Stimulated activated CD8-positive, alpha-beta memory T cell treated with anti-CD3 and anti-CD28 coated beads, Interleukin-7, amount 100 ng/mL, for 24 hours (primary cell): ENCODE measurements around the gene PGBD1.
"Not testable (repeated sequence)": the region's sequence is repeated elsewhere in the genome, so short reads cannot be mapped to it uniquely, and the experiment has no call there.

Experiments used
- DNase-seq: peaks from one replicate; pipeline ENCODE4 v3.0.0-alpha.2; 2020; ENCODE audit warnings: low read depth

The PGBD1 gene

DNA sequence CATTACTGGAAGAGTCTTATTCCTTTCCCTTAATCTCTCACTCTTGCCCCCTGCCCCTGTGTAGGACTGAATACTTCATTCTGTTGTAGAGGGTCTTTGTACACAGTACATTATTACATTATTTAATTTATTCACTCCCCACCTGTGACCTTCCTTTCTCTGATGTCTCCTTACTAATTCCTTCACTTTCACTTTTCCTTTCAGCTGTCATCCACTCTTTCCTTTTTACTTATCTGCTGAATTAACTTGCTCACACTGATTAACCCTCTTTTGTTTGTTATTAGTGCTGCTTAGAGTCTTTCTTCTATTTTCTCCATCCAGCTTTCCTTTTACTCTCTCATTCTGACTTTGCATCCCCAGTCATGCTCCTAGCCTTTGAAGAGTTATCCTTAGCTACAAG lies 6.5 kb upstream of the PGBD1 start:
- no peak for DNase-seq

- no peak for DNase-seq
Measured at GRCh38 chr6:28277746-28278145, 3.6 kb upstream of the PGBD1 start.

DNA sequence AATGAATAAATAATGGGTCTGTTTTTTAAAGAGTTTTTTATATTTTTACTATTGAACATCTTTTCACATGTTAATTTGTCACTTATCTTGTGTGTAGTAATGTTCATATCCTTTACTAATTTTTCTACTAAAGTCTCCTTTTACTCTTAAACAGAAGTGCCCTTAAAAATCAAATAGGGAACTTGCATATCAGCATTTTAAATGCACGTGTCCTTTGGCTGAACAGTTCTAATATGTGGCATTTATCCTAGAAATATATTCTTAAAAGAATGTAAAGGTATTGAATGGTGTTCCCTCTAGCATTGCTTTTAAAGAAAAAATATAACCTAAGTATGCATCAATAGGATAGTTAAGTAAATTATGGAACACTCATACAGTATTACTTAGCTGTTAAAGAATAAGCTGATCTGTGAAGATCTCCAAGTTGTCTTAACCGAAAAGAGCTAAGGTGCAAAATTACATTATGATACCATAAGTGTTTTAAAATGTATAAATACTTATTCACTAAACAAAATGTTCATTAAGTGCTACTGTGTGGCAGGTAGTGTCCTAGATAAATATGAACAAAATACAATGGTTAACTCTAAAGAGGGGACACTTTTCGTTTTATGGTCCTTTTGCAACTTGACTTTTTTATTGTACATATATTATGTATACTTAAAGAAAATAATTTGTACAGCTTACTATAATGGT lies 631 bp upstream of the PGBD1 start:
- DNase-seq, result no peak

- DNase-seq, result no peak
Measured at GRCh38 chr6:28282926-28283325, 1.6 kb downstream of the PGBD1 start.

- DNase-seq, result no peak
Measured at GRCh38 chr6:28291573-28291972, 10.2 kb downstream of the PGBD1 start.

GRCh38 chr6:28295326-28295725 lies 14.0 kb downstream of the PGBD1 start:
- DNase-seq, result no peak

DNA sequence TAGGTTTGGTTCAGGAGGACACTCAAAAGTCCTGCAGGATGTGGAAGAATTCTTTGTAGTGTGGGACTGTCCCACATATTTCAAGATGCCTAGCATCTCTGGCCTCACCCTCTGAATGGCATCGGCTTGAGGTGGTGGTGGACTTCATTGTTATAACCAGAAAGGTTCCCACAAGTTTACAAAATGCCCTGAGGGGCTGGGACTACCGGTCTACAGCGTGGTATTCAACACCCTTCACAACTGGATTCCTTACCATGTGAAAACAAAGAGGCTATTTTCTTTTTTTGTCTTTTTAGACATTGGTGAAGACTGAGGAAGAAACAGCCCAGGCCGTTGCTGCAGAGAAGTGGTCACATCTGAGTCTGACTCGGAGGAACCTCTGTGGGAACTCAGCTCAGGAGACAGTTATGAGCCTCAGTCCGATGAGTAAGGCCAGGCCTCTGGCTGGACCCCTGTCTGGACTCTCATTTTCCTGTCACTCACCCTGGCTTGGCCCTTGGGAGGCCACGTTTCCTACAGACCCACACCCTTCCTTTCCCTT lies 15.2 kb downstream of the PGBD1 start:
- no peak for DNase-seq

DNA sequence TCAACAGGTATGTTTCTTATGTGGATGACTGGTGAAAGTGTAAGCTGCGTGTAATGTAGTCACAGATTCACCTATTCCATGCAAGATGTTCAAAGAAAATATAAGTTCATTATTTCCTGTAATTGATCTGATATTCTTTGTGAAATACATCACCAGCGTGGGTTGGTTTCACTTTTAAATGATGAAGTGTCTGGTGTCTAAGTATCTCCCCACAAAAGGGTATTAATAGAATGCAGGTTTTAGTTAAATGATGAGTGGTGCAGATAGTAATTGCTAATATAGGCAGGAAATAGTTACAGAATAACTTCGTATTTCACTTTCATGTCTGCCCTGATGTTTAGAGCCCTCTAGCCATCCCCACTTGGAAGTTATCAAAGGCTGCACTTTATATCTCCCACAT lies 22.2 kb downstream of the PGBD1 start:
- no peak for DNase-seq

- not testable (repeated sequence) for DNase-seq
Measured at GRCh38 chr6:28306363-28306762, 25.0 kb downstream of the PGBD1 start.

DNA sequence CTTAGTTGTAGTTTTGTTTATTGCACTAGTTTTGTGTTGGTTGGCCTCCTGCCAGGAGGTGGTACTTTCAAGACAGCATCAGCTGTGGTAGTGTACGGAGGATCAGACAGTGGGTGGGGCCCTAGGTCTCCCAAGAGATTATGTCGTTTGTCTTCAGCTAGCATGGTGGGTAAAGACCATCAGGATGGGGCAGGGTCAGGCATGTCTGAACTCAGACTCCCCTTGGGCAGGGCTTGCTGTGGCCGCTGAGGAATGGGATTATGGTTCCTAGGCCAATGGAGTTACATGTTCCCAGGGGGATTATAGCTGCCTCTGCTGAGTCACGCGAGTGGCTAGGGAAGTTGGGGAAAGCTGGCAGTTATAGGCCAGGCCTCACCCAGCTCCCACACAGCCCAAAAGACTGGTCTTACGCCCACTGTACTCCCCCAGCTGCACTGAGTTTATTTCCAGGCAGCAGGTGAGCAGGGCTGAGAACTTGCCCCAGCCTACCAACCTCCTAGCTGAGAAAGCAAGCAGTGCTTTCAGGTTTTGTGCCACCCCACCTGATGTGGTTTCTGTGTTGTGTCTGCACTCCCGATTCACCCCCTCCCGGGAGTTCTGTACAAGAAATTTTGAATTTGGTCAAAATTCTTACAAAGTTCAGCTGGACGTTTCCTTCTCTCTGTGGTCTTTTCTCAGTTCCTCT lies 29.9 kb downstream of the PGBD1 start:
- no peak for DNase-seq

- no peak for DNase-seq
Measured at GRCh38 chr6:28312939-28313338, 31.6 kb downstream of the PGBD1 start.

DNA sequence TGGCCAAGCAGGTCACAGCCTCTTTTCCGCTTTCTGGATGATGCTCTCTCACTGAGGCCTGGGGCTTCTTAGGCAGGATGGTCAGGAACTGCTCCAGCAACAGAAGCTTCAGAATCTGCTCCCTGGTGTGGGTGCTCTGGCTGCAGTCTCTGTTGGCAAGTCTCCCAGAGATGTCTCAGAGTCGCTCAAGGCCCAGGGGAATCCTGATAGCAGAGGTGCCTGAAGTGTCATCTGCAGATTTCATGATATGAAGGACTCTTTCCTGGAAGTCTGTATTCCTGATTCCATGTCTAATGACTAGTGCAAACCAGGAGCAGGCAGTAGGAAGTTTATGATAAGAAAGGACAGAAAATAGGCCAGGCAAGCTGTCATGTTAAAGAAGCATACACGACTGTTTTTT lies 34.3 kb downstream of the PGBD1 start:
- no peak for DNase-seq

DNA sequence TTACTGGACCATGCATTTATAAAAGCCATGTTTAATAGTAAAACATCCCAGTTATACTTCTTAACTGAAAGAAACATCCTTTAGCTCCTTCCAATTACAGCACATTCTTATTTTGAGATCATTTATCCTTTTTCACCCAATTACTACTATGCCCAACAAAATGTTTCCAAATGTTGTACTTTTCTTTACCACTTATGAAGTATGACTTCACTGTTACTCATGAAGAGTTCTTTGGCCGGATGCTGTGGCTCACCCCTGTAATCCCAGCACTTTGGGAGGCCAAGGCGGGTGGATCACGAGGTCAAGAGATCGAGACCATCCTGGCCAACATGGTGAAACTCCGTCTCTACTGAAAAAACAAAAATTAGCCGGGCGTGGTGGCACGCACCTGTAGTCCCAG lies 36.5 kb downstream of the PGBD1 start:
- not testable (repeated sequence) for DNase-seq

- no peak for DNase-seq
Measured at GRCh38 chr6:28322661-28323060, 41.3 kb downstream of the PGBD1 start.

- DNase-seq, result no peak
Measured at GRCh38 chr6:28323813-28324424, 42.5 kb downstream of the PGBD1 start.

GRCh38 chr6:28326371-28326948 lies 45.1 kb downstream of the PGBD1 start:
- no peak for DNase-seq

- no peak for DNase-seq
Measured at GRCh38 chr6:28330041-28330440, 48.7 kb downstream of the PGBD1 start.

DNA sequence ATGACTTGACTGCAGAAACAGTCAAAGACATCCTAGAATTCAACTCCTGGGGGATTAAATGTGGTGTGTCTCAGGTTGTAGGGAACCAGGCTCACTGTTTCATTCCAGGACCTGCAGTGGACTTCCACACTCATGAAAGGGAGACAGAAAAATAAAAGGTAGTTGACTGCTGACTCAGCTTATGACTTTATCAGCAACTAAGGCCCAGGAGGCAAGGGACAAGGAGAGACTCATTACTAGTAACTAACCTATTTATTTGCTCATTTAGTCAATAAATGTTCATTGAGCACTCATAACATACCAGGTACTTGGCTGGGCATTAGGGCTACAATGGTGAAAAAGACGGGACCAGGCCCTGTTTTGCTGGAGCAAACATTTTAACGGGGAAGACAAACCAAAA lies 51.7 kb downstream of the PGBD1 start:
- DNase-seq, result no peak

GRCh38 chr6:28333599-28334018 lies 52.2 kb downstream of the PGBD1 start:
- no peak for DNase-seq

DNA sequence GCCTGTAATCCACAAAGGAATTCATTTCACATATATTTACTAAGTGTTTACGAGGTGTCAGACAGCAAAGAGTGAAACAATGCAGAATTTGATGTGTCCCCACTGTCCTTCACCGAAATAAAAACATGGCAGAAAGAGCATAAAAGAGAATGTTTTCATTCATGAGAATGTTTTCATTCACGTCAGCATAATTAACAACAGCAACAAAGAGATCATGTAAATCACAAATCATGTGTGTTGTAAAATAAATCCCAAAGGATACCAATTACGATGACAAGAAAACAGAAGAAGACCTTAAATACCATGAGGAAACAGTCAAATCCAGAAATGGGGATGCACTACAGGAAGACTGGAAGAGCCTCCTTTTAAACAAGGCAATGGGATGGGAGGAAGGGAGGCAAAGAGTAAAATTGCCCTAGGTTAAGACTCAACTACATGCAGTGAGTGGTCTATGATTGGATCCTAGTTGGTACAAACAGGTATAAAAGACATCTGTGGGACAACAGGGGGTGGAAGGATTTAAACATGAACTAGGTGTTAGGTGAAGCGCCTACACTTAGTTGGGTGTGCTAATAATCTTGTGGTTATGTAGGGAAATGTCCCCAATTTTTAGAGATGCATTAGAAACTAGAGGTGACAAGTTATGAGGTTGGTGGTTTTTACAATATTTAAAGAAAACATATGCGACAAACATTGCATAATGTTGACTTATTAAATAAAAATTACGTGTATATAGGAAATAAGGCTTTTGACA lies 53.1 kb downstream of the PGBD1 start:
- no peak for DNase-seq

DNA sequence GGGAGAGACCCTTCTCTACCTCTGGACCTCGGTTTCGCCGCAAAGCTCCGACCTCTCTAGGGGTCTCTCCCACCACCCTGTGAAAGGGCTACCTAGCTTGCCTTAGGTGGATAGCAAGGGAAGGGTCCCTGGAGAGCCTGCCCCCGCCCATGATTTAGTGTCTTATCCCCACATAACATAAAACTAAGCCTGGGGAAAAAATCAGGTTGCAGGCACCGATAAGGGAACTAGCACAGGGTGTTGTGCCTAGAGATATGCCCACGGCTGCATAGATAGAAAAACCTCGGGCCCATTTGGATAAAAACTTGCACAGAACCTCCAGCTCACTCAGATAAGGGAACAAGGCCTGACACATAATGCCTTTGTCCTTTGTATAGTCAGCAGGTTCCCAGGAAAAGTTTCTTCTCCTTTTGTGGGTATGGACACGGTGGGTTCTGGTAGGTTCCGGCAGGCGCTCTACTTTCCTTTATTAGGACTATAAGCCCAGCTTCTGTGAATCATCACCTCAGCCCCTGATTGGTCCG lies 53.7 kb downstream of the PGBD1 start:
- DNase-seq, result no peak
